ENCODE results near the gene AFF2.

Gene AFF2

GRCh38 chrX:148940411-148940996, 440.1 kb downstream of the AFF2 start:
- no peak for DNase-seq

- no peak for DNase-seq
Measured at GRCh38 chrX:148942754-148943153, 442.3 kb downstream of the AFF2 start.

GRCh38 chrX:148947399-148947975, 447.1 kb downstream of the AFF2 start:
- no peak for DNase-seq

- no peak for DNase-seq
Measured at GRCh38 chrX:148956352-148956751, 455.9 kb downstream of the AFF2 start.

- DNase-seq, result no peak
Measured at GRCh38 chrX:148958901-148959300, 458.5 kb downstream of the AFF2 start.

- DNase-seq, result no peak
Measured at GRCh38 chrX:148960060-148960459, 459.6 kb downstream of the AFF2 start.

GRCh38 chrX:148961985-148962384, 461.6 kb downstream of the AFF2 start:
- no peak for DNase-seq

- no peak for DNase-seq
Measured at GRCh38 chrX:148976571-148977400, 476.4 kb downstream of the AFF2 start.

- no peak for DNase-seq
Measured at GRCh38 chrX:148979786-148980185, 479.4 kb downstream of the AFF2 start.

GRCh38 chrX:148984238-148984637, 483.8 kb downstream of the AFF2 start:
- no peak for DNase-seq

GRCh38 chrX:148991502-148991901, 491.1 kb downstream of the AFF2 start:
- no peak for DNase-seq

GRCh38 chrX:148995661-148996060, 495.2 kb downstream of the AFF2 start:
- no peak for DNase-seq

- DNase-seq, result no peak
Measured at GRCh38 chrX:149002320-149002719, 501.9 kb downstream of the AFF2 start.

GRCh38 chrX:149003863-149004660, 503.6 kb downstream of the AFF2 start:
- no peak for DNase-seq

- no peak for DNase-seq
Measured at GRCh38 chrX:149004936-149005335, 504.5 kb downstream of the AFF2 start.

- DNase-seq, result no peak
Measured at GRCh38 chrX:149006235-149006634, 505.8 kb downstream of the AFF2 start.

- no peak for DNase-seq
Measured at GRCh38 chrX:149007423-149007822, 507.0 kb downstream of the AFF2 start.

GRCh38 chrX:149010013-149010852, 509.8 kb downstream of the AFF2 start:
- no peak for DNase-seq

GRCh38 chrX:149010853-149011224, 510.4 kb downstream of the AFF2 start:
- no peak for DNase-seq

GRCh38 chrX:149013081-149013480, 512.7 kb downstream of the AFF2 start:
- DNase-seq, result no peak

- no peak for DNase-seq
Measured at GRCh38 chrX:149021159-149021558, 520.7 kb downstream of the AFF2 start.

- DNase-seq, result no peak
Measured at GRCh38 chrX:149022485-149022884, 522.1 kb downstream of the AFF2 start.

Measured in GOT3 (cell line).